ENCODE measurements around the gene LAMA3. TPM values are rescaled to one million over a fixed set of nuclear protein-coding genes. Genes with fewer than 3 reads are reported as not detected.
"Not testable (repeated sequence)": the region's sequence is repeated elsewhere in the genome, so short reads cannot be mapped to it uniquely, and the experiment has no call there.

The LAMA3 gene
- total RNA-seq, 1 donor from 2014 or later = 0.11 TPM

- intact Hi-C loops (cut with micrococcal nuclease) = no loop called here
Measured at GRCh38 chr18:23704806-23705205, 15.6 kb downstream of the LAMA3 start.

- intact Hi-C loops (cut with micrococcal nuclease) = no loop called here
Measured at GRCh38 chr18:23706971-23707640, 17.9 kb downstream of the LAMA3 start.

- intact Hi-C loops (cut with micrococcal nuclease) = no loop called here
Measured at GRCh38 chr18:23710068-23710527, 20.8 kb downstream of the LAMA3 start.

DNA sequence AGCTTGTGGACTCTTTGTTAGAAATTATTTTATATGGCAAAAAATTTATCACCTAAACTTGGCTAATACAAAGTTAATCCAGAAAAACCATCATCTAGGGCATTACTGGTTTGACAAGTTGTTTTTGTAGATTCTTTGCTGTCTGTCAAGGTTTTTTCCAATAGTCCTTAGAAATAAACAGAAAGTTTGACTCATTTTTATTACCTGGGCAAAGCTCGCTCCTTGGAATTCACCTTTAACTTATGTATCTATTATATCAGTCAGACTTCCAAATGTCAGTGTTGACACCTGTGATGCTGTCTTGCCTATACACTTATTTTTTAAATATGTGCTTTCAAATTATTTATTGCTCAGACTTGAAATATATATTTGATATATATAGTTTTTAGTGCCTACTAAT is 21.7 kb downstream of the LAMA3 start:
- intact Hi-C loops (cut with micrococcal nuclease) = no loop called here

DNA sequence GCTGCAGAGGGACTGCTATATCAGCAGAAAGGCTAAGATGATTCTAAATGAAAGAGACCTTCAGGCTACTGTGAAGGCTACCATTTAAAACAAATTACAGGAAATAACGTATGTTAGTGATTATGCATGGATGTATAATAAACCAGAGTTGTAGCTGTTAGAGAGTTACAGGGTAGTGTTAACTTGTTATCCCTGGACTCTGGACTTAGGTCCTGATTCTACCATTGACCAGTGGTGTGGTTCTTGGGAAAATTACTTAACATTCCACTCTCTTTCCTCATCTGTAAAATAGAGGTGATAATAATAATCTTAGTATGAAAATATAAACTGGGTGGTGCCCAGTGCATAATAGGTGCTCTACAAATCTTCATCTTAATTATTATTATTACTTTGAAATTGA is 22.2 kb downstream of the LAMA3 start:
- intact Hi-C loops (cut with micrococcal nuclease) = no loop called here

GRCh38 chr18:23712445-23712844 is 23.2 kb downstream of the LAMA3 start:
- intact Hi-C loops (cut with micrococcal nuclease) = loop anchor here (2.0 kb wide), 1 partner anchor 210 kb away; the partner anchor contains the start of gene RMC1

- intact Hi-C loops (cut with micrococcal nuclease) = no loop called here
Measured at GRCh38 chr18:23714576-23714975, 25.3 kb downstream of the LAMA3 start.

DNA sequence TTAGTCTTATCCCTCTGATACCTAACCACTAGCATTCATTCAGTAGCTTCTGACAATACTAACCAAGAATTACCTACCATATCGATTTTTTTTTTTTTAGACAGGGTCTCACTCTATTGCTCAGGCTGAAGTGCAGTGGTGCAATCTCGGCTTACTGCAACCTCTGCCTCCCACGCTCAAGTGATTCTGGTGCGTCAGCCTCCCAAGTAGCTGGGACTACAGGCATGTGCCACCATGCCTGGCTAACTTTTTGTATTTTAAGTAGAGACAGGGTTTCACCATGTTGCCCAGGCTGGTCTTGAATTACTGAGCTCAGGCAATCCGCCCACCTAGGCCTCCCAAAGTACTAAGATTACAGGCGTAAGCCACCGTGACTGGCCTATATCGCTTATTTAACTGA is 26.8 kb downstream of the LAMA3 start:
- intact Hi-C loops (cut with micrococcal nuclease) = not testable (repeated sequence)

GRCh38 chr18:23716516-23716915 is 27.3 kb downstream of the LAMA3 start:
- intact Hi-C loops (cut with micrococcal nuclease) = no loop called here

DNA sequence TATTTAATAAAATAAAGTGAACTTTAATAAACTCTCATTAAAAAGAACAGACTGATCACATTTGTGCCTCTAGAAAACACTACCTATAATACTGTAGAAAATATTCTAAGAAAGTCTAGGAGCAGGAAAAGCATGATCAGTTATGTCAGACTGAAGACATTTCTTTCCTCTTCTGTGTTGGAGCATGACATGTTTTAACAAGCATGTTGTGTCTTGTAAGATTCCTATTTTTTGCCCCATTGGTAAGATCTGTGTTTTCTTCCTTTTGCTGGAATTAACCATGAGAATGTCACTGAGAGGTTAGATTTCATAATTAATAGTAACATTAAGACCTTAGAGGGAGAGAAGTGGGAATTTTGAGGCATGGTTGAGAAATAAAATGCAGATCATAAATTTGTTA is 27.7 kb downstream of the LAMA3 start:
- intact Hi-C loops (cut with micrococcal nuclease) = no loop called here

DNA sequence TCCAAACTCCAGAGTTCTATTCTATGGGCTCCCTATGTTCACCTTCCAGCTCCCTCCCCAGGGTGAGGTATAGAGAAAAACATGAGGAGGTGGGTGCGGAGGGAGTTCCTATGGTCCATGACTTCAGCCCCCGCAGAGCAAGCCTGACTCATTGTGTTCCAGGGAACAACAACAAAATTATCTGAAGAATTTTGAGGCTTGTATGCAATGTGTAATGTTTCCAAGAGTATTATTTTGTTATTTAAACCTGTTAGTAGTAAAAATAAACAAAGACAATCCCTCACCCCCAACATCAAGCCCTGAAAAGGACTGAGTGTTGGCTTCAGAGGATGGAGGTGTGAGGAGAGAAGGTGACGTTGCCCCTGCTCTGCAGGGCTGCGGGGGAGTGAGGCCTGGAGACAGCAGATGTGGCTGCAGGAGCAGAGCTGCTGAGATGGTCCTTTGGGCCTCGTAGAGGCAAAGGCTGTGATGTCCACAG is 29.0 kb downstream of the LAMA3 start:
- intact Hi-C loops (cut with micrococcal nuclease) = no loop called here

GRCh38 chr18:23718731-23719130 is 29.5 kb downstream of the LAMA3 start:
- intact Hi-C loops (cut with micrococcal nuclease) = no loop called here

GRCh38 chr18:23719634-23720201 is 30.5 kb downstream of the LAMA3 start:
- intact Hi-C loops (cut with micrococcal nuclease) = no loop called here

GRCh38 chr18:23721696-23722480 is 32.6 kb downstream of the LAMA3 start:
- intact Hi-C loops (cut with micrococcal nuclease) = no loop called here

GRCh38 chr18:23722646-23723045 is 33.4 kb downstream of the LAMA3 start:
- intact Hi-C loops (cut with micrococcal nuclease) = no loop called here

GRCh38 chr18:23723121-23723520 is 33.9 kb downstream of the LAMA3 start:
- intact Hi-C loops (cut with micrococcal nuclease) = no loop called here

GRCh38 chr18:23724681-23725080 is 35.4 kb downstream of the LAMA3 start:
- intact Hi-C loops (cut with micrococcal nuclease) = no loop called here

- intact Hi-C loops (cut with micrococcal nuclease) = no loop called here
Measured at GRCh38 chr18:23725351-23725750, 36.1 kb downstream of the LAMA3 start.

DNA sequence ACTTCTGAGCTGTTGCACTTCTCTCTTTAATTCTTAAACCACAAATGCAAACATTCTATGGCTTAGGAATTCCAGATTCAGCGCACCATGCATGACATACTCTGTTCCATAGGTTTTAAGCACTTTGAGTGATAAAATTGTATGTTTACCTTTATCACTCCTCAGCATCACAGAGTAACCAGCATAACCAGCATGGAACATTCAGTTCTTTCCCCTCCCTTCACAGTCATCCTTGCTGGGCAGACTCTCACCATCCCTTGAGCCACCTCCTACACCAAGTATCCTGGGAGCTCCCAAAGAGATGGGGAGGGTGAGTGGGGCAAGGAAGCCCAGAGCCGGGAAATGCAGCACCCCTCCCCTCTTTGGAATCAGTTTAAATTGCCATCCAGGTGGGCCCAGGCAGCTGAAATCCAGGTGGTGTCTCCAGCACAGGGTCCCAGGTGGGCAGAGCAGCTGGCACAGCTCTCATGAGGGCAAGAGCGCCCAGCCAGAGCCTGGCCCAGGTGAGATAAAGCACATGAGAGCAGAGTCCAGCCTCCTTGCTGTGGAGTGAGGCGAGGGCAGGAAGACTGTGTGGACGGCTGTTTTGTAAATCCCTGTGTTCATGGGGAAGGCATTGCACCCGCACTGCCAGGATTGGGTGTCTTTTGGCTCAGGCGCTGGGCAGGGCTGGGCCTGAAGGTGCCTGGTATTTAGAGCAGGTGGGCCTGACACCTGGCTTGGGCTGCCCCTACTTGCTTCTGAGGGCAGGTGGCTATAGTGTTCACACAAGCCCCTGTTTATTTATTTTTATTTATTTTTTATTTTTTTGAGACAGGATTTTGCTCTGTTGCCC is 36.8 kb downstream of the LAMA3 start:
- intact Hi-C loops (cut with micrococcal nuclease) = no loop called here

GRCh38 chr18:23727707-23728493 is 38.6 kb downstream of the LAMA3 start:
- intact Hi-C loops (cut with micrococcal nuclease) = no loop called here

DNA sequence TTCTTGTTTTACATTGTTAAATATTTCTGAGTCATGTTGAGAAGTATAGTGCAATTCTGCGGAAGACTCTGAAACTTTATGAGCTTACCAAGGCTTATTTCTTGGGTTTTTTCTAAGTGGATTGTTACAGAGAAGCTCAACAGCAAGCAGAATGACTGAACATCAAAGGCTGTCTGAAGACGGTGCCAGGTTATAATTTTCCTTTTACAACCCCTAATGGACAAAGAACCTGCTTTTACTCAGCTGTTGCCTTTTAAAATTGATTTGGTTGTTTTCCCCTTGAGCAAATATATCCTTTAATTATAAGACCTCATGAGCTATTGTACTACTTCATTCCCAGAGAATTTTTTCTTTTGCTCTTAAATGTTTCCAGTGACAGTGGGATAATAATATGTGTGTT is 41.6 kb downstream of the LAMA3 start:
- intact Hi-C loops (cut with micrococcal nuclease) = no loop called here
